ENCODE results near the gene BARX2. TPM values are rescaled to one million over a fixed set of nuclear protein-coding genes. Genes with fewer than 3 reads are reported as not detected.

Gene BARX2
- total and polyA plus RNA-seq, 8 donors = 1.1 to 27.7 (median 2.3) TPM; not detected in 1

GRCh38 chr11:129447654-129448239, 72.1 kb downstream of the BARX2 start:
- no peak for DNase-seq

DNA sequence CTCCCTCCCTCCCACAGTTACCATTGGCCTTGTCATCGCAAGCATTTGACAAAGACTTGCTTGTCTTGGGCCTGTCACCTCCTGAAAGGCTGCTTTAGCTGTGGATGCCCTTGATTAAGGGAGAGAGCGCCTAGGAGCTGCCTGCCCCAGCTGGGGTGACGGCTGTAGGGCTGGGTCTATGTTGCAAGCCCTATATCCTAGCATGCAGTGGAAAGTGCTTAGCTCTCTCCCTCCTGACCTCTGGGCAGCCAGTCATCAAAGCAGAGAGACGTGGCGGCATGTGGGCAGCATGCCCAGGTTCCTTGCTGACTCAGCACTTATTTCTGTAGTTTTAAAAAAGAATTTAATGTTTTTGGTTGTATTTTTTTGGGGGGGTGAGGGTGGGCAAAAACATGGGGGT, 75.9 kb downstream of the BARX2 start:
- H3K27me3 ChIP-seq = no peaks in the 10 kb centered on the region
- H3K4me1 ChIP-seq = peaks cover 0 to 5% (median 2%) of the 10 kb centered on the region in 4 donors
- TF ChIP-seq EP300 (IDR thresholded peaks at IDR 0.05) = no peak
- TF ChIP-seq POLR2AphosphoS5 (IDR thresholded peaks at IDR 0.05) = no peak
- no peak for TF ChIP-seq CTCF (IDR thresholded peaks at IDR 0.05)
- 66 to 75% (median 72%) methylated on average over 5 of the region's 5 CpGs for WGBS, 5 donors
- intact Hi-C loops (cut with DNase I; ENCODE audit: low total_unique reads) = no loop called here
- H3K4me3 ChIP-seq = no peak overlapping the region
- H3K9me3 ChIP-seq = peaks cover 0 to 8% (median 6%) of the 10 kb centered on the region in 4 donors
- H3K36me3 ChIP-seq = no peaks in the 10 kb centered on the region
- no peak overlapping the region for H3K27ac ChIP-seq
- DNase-seq = peak in 1 of 2 donors; percentile 43

More at GRCh38 chr11:129447654-129448239, 72.1 kb downstream of the BARX2 start:
- intact Hi-C loops (cut with DNase I; ENCODE audit: low total_unique reads) = no loop called here
- TF ChIP-seq EP300 (IDR thresholded peaks at IDR 0.05) (no peak), POLR2AphosphoS5 (IDR thresholded peaks at IDR 0.05) (no peak), POLR2A (IDR thresholded peaks at IDR 0.05) (no peak), CTCF (IDR thresholded peaks at IDR 0.05) (no peak)
- H3K36me3 ChIP-seq = no peaks in the 10 kb centered on the region
- no peak overlapping the region for H3K4me3 ChIP-seq
- WGBS, 5 donors = 66 to 81% (median 70%) methylated on average over 7 of the region's 7 CpGs
- H3K4me1 ChIP-seq = no peaks in the 10 kb centered on the region
- peaks cover 0 to 8% (median 6%) of the 10 kb centered on the region in 4 donors for H3K9me3 ChIP-seq
- H3K27ac ChIP-seq = no peak overlapping the region
- H3K27me3 ChIP-seq = no peaks in the 10 kb centered on the region

- peak in 1 of 2 donors; percentile 54 for DNase-seq
- intact Hi-C loops (cut with DNase I; ENCODE audit: low total_unique reads) = no loop called here
- peaks cover 0 to 5% (median 0%) of the 10 kb centered on the region in 3 donors for H3K27me3 ChIP-seq
- no peaks in the 10 kb centered on the region for H3K36me3 ChIP-seq
- no peak overlapping the region for H3K27ac ChIP-seq
- 16 to 38% (median 29%) methylated on average over 6 of the region's 6 CpGs for WGBS, 5 donors
- TF ChIP-seq POLR2A (IDR thresholded peaks at IDR 0.05) (no peak), EP300 (IDR thresholded peaks at IDR 0.05) (no peak), POLR2AphosphoS5 (IDR thresholded peaks at IDR 0.05) (no peak), CTCF (IDR thresholded peaks at IDR 0.05) (no peak)
- peaks cover 0 to 12% (median 5%) of the 10 kb centered on the region in 4 donors for H3K4me1 ChIP-seq
- H3K4me3 ChIP-seq = no peak overlapping the region
- peaks cover 0 to 8% (median 5%) of the 10 kb centered on the region in 4 donors for H3K9me3 ChIP-seq
These were observed 77.7 kb downstream of the BARX2 start for GRCh38 chr11:129453293-129453721.

DNA sequence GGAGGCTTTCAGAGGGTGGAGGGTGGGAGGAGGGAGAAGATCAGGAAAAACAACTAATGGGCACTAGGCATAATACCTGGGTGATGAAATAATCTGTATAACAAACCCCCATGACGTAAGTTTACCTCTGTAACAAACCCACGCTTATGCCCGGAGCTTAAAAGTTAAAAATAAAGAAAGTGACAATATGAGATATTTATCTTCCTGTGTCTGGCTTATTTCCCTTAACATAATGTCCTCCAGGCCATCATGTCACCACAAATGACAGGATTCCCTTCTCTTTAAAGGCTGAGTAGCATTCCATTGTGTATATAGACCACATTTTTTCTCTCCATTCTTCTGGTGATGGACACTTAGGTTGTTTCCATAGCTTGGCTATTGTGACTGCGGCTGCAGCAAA, 79.5 kb downstream of the BARX2 start:
- no peak for DNase-seq
- no peak overlapping the region for H3K4me3 ChIP-seq
- intact Hi-C loops (cut with DNase I; ENCODE audit: low total_unique reads) = no loop called here
- peaks cover 0 to 5% (median 0%) of the 10 kb centered on the region in 3 donors for H3K27me3 ChIP-seq
- H3K4me1 ChIP-seq = peaks cover 0 to 14% (median 8%) of the 10 kb centered on the region in 4 donors
- H3K36me3 ChIP-seq = no peaks in the 10 kb centered on the region
- no peaks in the 10 kb centered on the region for H3K9me3 ChIP-seq
- TF ChIP-seq POLR2AphosphoS5 (IDR thresholded peaks at IDR 0.05) (no peak), EP300 (IDR thresholded peaks at IDR 0.05) (no peak), CTCF (IDR thresholded peaks at IDR 0.05) (no peak), POLR2A (IDR thresholded peaks at IDR 0.05) (no peak)
- WGBS, 5 donors = 87 to 95% (median 91%) methylated on average over 4 of the region's 4 CpGs
- no peak overlapping the region for H3K27ac ChIP-seq

All from stomach (tissue), 9 donors.